A549 (cell line): ENCODE measurements around the gene PTRH1. TPM values are rescaled to one million over a fixed set of nuclear protein-coding genes. Genes with fewer than 3 reads are reported as not detected.

Experiments used
- ATAC-seq, 2 experiments: fragments of 200-7000 bp in 1 of 2; fragments of >200 bp in 1 of 2; cut with Nextera tagmentation in 1 of 2; cut with Tn5 transposase in 1 of 2; 3 replicates each; pipeline versions ENCODE4 v1.8.0 to v1.9.1; 2018 to 2020; ENCODE audit warnings: mild to moderate bottlenecking in 1 of 2, moderate library complexity in 1 of 2
- CTCF ChIA-PET: fragments of 300-600 bp; sonication (Branson Sonifier 250); formaldehyde crosslinking; extraction: SDS; loops from one replicate; lab custom pipeline; 2021; ENCODE audit warnings: antibody characterized with exemption, inconsistent platforms; lab: Yijun Ruan, JAX
- POLR2A ChIA-PET: fragments of 350-600 bp; formaldehyde crosslinking; extraction: SDS; loops from one replicate; lab custom pipeline; 2021; ENCODE audit warnings: antibody characterized with exemption, inconsistent platforms; lab: Yijun Ruan, JAX
- DNase-seq, 2 experiments: peaks; one replicate each; pipeline versions ENCODE4 v3.0.0 to v3.0.0-alpha.2; 2011 to 2016; ENCODE audit warnings: low read depth in 1 of 2, low spot score in 1 of 2
- FAIRE-seq: peaks from 2 replicates; lab custom pipeline; 2011; peaks lifted over from hg19 to GRCh38; lab: Jason Lieb, UNC
- H3K27ac ChIP-seq, 2 experiments: fragments of >200 bp; sonication (Bioruptor Twin); formaldehyde crosslinking; 3 replicates each; pipeline ENCODE4 v1.5.1; 2016 to 2017
- H3K4me1 ChIP-seq: fragments of >200 bp; sonication (Bioruptor Twin); formaldehyde crosslinking; 3 replicates; pipeline ENCODE4 v1.6.1; 2016
- H3K4me2 ChIP-seq: fragments of >200 bp; sonication (Bioruptor Twin); formaldehyde crosslinking; 3 replicates; pipeline ENCODE4 v1.6.1; 2016
- H3K4me3 ChIP-seq: fragments of >200 bp; sonication (Bioruptor Twin); formaldehyde crosslinking; 3 replicates; pipeline ENCODE4 v1.5.1; 2016
- H3K9me3 ChIP-seq: fragments of >200 bp; sonication (Bioruptor Twin); formaldehyde crosslinking; 3 replicates; pipeline ENCODE4 v1.6.1; 2016
- BHLHE40 ChIP-seq: IDR thresholded peaks from 2 replicates; pipeline ENCODE4 v1.6.1; 2012; ENCODE audit warnings: low read depth, low read length, inconsistent platforms
- CBX8 ChIP-seq: fragments of 200-600 bp; sonication (generic); IDR thresholded peaks from 2 replicates; pipeline ENCODE4 v1.6.1; 2016
- EHMT2 ChIP-seq: fragments of 200-600 bp; sonication (generic); IDR thresholded peaks from 2 replicates; pipeline ENCODE4 v1.6.1; 2016; ENCODE audit warnings: antibody characterized with exemption, low read depth, mild to moderate bottlenecking, moderate library complexity
- ELK1 ChIP-seq: fragments of 150-350 bp; IDR thresholded peaks from 2 replicates; pipeline ENCODE4 v1.6.1; 2014; ENCODE audit warnings: low read depth, mild to moderate bottlenecking, low read length
- FOSB ChIP-seq: fragments of 250-450 bp; sonication (Bioruptor Pico); IDR thresholded peaks from 2 replicates; pipeline ENCODE4 v1.5.0; 2020; ENCODE audit warnings: mild to moderate bottlenecking, moderate library complexity
- FOSL2 ChIP-seq, 2 experiments: fragments of 450-650 bp in 1 of 2; fragments of >200 bp in 1 of 2; sonication (Bioruptor Twin) in 1 of 2; formaldehyde crosslinking; IDR thresholded peaks; 2 replicates each; pipeline versions ENCODE4 v1.5.0 to v1.6.1; 2016 to 2020; ENCODE audit warnings: mild to moderate bottlenecking in 1 of 2, moderate library complexity in 1 of 2
- FOXS1 ChIP-seq: fragments of 250-450 bp; sonication (Bioruptor Pico); IDR thresholded peaks from 2 replicates; pipeline ENCODE4 v1.5.0; 2020; ENCODE audit warnings: mild to moderate bottlenecking, moderate library complexity
- GATA3 ChIP-seq: IDR thresholded peaks from 2 replicates; pipeline ENCODE4 v1.6.1; 2012; ENCODE audit warnings: borderline replicate concordance
- HOXB5 ChIP-seq: fragments of 250-450 bp; sonication (Bioruptor Pico); IDR thresholded peaks from 2 replicates; pipeline ENCODE4 v1.5.0; 2020; ENCODE audit warnings: mild to moderate bottlenecking, moderate library complexity
- JUN ChIP-seq, 2 experiments: fragments of >200 bp; sonication (Bioruptor Twin); formaldehyde crosslinking; IDR thresholded peaks; 2 replicates in 1 of 2; 3 replicates in 1 of 2; pipeline ENCODE4 v1.6.1; 2016 to 2017
- KDM1A ChIP-seq: fragments of 200-600 bp; sonication (generic); IDR thresholded peaks from 2 replicates; pipeline ENCODE4 v1.6.1; 2016; ENCODE audit warnings: low read depth, mild to moderate bottlenecking
- NFE2L2 ChIP-seq: fragments of 150-350 bp; conservative IDR thresholded peaks from 2 replicates; pipeline ENCODE4 v1.6.1; 2014; ENCODE audit warnings: low read length
- POLR2A ChIP-seq: IDR thresholded peaks from 2 replicates; pipeline ENCODE4 v1.6.1; 2012; ENCODE audit warnings: mild to moderate bottlenecking, low read length
- RARB ChIP-seq: fragments of 250-450 bp; sonication (Bioruptor Pico); IDR thresholded peaks from 2 replicates; pipeline ENCODE4 v1.8.0; 2021; ENCODE audit warnings: mild to moderate bottlenecking, moderate library complexity
- SMC3 ChIP-seq: fragments of >200 bp; sonication (Bioruptor Twin); formaldehyde crosslinking; IDR thresholded peaks from 3 replicates; pipeline ENCODE4 v1.6.1; 2018; ENCODE audit warnings: inconsistent platforms
- TP53 ChIP-seq: fragments of 250-450 bp; sonication (Bioruptor Pico); IDR thresholded peaks from 2 replicates; pipeline ENCODE4 v1.5.0; 2021; ENCODE audit warnings: mild to moderate bottlenecking, moderate library complexity
- ZC3H11A ChIP-seq: fragments of 450-650 bp; IDR thresholded peaks from 2 replicates; pipeline ENCODE4 v1.6.1; 2014; ENCODE audit warnings: antibody characterized with exemption, mild to moderate bottlenecking
- ZFP36 ChIP-seq: fragments of 450-650 bp; IDR thresholded peaks from 2 replicates; pipeline ENCODE4 v1.6.1; 2014; ENCODE audit warnings: borderline replicate concordance; ENCODE audit not compliant: partially characterized antibody
- ZSCAN20 ChIP-seq: fragments of 250-450 bp; sonication (Bioruptor Pico); IDR thresholded peaks from 2 replicates; pipeline ENCODE4 v1.8.0; 2022; ENCODE audit warnings: mild to moderate bottlenecking, moderate library complexity
- WGBS: methylation state at CpG from one replicate; pipeline ENCODE4 v1.1.6; 2017; ENCODE audit errors: missing lambda C conversion rate; 5-methylcytosine and 5-hydroxymethylcytosine counted together
- polyA plus RNA-seq, 4 experiments: library from polyadenylated mRNA; depleted of rRNA in 3 of 4; stranded (reverse); fragments of >200 nt; fragmentation: RNase III in 1 of 4; extraction: RNeasy Plus Mini Kit Qiagen cat#74134 plus additional on column Dnase treatment in 1 of 4; gene quantifications; 2 replicates in 3 of 4; 3 replicates in 1 of 4; pipeline ENCODE4 v1.2.3, GENCODE V29; 2011 to 2017
- TF ChIP-seq, protein P1 (sequence below): IDR thresholded peaks from 2 replicates; pipeline ENCODE4 v1.6.1; 2012

Gene PTRH1
- polyA plus RNA-seq, 2 of the 4 experiments (the other 2 are of a cell fraction), result 5.1 to 11.4 TPM

GRCh38 chr9:127667127-127667844 is 48.2 kb downstream of the PTRH1 start:
- 75% methylated on average over 3 of the region's 3 CpGs for WGBS
- Histone ChIP-seq H3K27ac (no peak overlapping the region), H3K4me2 (no peak overlapping the region), H3K9me3 (no peaks in the 10 kb centered on the region), H3K4me3 (no peak overlapping the region), H3K4me1 (no peaks in the 10 kb centered on the region)
- no peak for ATAC-seq
- no peak for DNase-seq
- FAIRE-seq, result no peak
- TF ChIP-seq SMC3, result no peak
- no peak for TF ChIP-seq FOSB
- TF ChIP-seq BHLHE40, result no peak
- TF ChIP-seq ZC3H11A, result no peak
- TF ChIP-seq ELK1, result no peak
- TF ChIP-seq EHMT2, result no peak
- no peak for TF ChIP-seq GATA3
- ChIA-PET CTCF (interaction anchor here (1.0 to 1.8 kb wide), 5 partner anchors 13 to 203 kb away, joined by 3 to 6 read pairs (median 3); partner anchors contain the start of gene TOR2A), POLR2A (interaction anchor here (0.5 kb wide), 1 partner anchor 36 kb away, joined by 3 read pairs; no protein-coding TSS in a partner anchor)

DNA sequence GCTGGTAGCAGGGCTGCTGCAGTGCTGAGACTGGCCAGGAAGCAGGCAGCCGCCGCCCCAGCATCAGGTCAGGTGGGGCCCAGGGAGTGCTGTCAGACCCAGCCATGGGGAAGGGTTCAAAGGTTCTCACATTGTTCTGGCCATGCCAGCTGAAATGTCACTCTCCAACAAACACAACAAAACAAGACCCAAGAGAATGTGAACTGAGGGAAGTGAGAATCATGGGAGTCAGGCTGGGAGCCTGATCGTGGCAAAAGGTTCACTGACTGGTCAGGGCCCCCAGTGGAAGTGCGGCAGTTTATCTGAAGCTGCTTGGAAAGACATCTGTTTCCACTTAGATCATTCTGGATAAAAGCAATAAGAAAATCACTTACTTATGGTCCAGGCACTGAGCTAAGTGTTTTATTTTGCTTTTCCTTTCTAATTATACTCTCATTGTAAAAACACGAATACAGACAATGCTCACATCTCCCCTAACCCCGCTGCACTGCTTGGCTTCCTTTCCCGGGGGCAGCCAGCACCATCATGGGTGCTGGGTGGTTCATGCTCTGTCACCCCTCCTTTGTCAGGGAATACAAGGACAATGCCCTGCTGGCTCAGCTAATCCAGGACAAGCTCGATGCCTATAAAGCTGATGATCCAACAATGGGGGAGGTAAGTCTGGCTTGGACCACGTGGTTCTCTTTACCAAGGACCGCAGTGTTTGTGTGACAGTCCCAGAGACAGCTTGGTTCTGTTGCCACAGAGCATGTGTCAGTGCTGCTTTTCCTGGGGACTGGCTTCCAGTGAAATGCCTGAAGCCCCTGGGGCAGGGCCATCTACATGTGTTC is 50.6 kb downstream of the PTRH1 start:
- Histone ChIP-seq H3K27ac (no peak overlapping the region), H3K4me1 (no peaks in the 10 kb centered on the region), H3K4me3 (no peak overlapping the region), H3K9me3 (no peaks in the 10 kb centered on the region), H3K4me2 (no peak overlapping the region)
- no peak for DNase-seq
- ChIA-PET CTCF (interaction anchor here (0.6 to 1.7 kb wide), 6 partner anchors 20 to 224 kb away, joined by 3 to 4 read pairs (median 3); partner anchors contain the start of gene TOR2A), POLR2A (no interaction called here)
- TF ChIP-seq KDM1A (no peak), FOSL2 (IDR thresholded peaks at IDR 0.05) (no peak), FOSL2 (CRISPR knock-in tag; IDR thresholded peaks at IDR 0.05) (no peak), CBX8 (no peak), ZSCAN20 (no peak), RARB (no peak)
- ATAC-seq, result no peak
- 86% methylated on average over 9 of the region's 10 CpGs for WGBS
- no peak for FAIRE-seq

DNA sequence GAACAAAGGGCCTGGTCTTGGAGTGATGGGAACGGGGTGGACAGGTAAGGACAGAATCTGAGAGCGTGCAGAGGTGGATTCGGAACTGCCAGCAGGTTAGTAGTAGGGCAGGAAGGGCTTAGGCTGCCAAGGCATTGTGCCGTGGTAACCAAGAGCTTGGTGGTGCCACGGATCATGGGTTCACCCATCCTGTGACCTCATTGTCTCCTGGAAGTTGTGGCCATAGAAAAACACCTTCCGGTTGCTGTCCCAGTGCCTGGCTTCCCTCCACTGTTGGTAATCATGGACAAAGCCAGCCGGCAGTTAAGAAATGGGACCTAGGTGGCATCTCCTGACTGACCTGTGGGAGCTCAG is 51.2 kb downstream of the PTRH1 start:
- Histone ChIP-seq H3K4me2 (no peak overlapping the region), H3K4me1 (no peaks in the 10 kb centered on the region), H3K4me3 (no peak overlapping the region), H3K9me3 (no peaks in the 10 kb centered on the region), H3K27ac (no peak overlapping the region)
- no peak for FAIRE-seq
- POLR2A ChIA-PET, result no interaction called here
- no peak for ATAC-seq
- TF ChIP-seq HOXB5 (CRISPR knock-in tag), result no peak
- TF ChIP-seq FOXS1 (CRISPR knock-in tag), result no peak
- TF ChIP-seq TP53 (CRISPR knock-in tag), result no peak
- TF ChIP-seq JUN (IDR thresholded peaks at IDR 0.05), result no peak
- no peak for TF ChIP-seq POLR2A
- TF ChIP-seq FOSL2 (IDR thresholded peaks at IDR 0.05), result no peak
- no peak for TF ChIP-seq FOSL2 (CRISPR knock-in tag; IDR thresholded peaks at IDR 0.05)
- no peak for TF ChIP-seq NFE2L2
- TF ChIP-seq, protein P1, sequence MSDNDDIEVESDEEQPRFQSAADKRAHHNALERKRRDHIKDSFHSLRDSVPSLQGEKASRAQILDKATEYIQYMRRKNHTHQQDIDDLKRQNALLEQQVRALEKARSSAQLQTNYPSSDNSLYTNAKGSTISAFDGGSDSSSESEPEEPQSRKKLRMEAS, result no peak
- TF ChIP-seq ZFP36, result no peak
- no peak for DNase-seq
- 90% methylated on average over 6 of the region's 7 CpGs for WGBS
- CTCF ChIA-PET, result interaction anchor here (0.9 to 1.7 kb wide), 4 partner anchors 19 to 224 kb away, joined by 3 to 4 read pairs (median 3); partner anchors contain the start of gene TOR2A

Other genes with a start within 250 kb of the PTRH1 start
- 13.3 and 20.4 TPM in 2 replicates for gene STXBP1, start 103.4 kb downstream of the PTRH1 start, polyA plus RNA-seq (2011; rRNA removed)
- gene STXBP1, start 103.4 kb downstream of the PTRH1 start, polyA plus RNA-seq (2017; fragmentation: RNase III; extraction: RNeasy Plus Mini Kit Qiagen cat#74134 plus additional on column Dnase treatment), result 16.1 to 22.6 TPM (median 19.8 TPM) in 3 replicates
- gene CFAP157, start 8.7 kb downstream of the PTRH1 start, polyA plus RNA-seq (2011; rRNA removed), result 0.04 TPM in 1 of 2 replicates, not detected in the other
- gene CFAP157, start 8.7 kb downstream of the PTRH1 start, polyA plus RNA-seq (2017; fragmentation: RNase III; extraction: RNeasy Plus Mini Kit Qiagen cat#74134 plus additional on column Dnase treatment), result 0.04 TPM in 1 of 3 replicates, not detected in the others
- gene TTC16, start 416 bp upstream of the PTRH1 start, polyA plus RNA-seq (2011; rRNA removed), result 0.03 TPM in 1 of 2 replicates, not detected in the other
- gene TTC16, start 416 bp upstream of the PTRH1 start, polyA plus RNA-seq (2017; fragmentation: RNase III; extraction: RNeasy Plus Mini Kit Qiagen cat#74134 plus additional on column Dnase treatment), result not detected in 3 replicates
- 4.9 and 5.5 TPM in 2 replicates for gene TOR2A, start 19.6 kb upstream of the PTRH1 start, polyA plus RNA-seq (2011; rRNA removed)
- 9.4 to 9.6 TPM (median 9.5 TPM) in 3 replicates for gene TOR2A, start 19.6 kb upstream of the PTRH1 start, polyA plus RNA-seq (2017; fragmentation: RNase III; extraction: RNeasy Plus Mini Kit Qiagen cat#74134 plus additional on column Dnase treatment)
- gene SH2D3C, start 63.0 kb upstream of the PTRH1 start, polyA plus RNA-seq (2011; rRNA removed), result 0.06 and 0.11 TPM in 2 replicates
- 0.04 to 0.08 TPM (median 0.06 TPM) in 3 replicates for gene SH2D3C, start 63.0 kb upstream of the PTRH1 start, polyA plus RNA-seq (2017; fragmentation: RNase III; extraction: RNeasy Plus Mini Kit Qiagen cat#74134 plus additional on column Dnase treatment)
- gene CDK9, start 70.4 kb upstream of the PTRH1 start, polyA plus RNA-seq (2011; rRNA removed), result 45.7 and 46.7 TPM in 2 replicates
- gene CDK9, start 70.4 kb upstream of the PTRH1 start, polyA plus RNA-seq (2017; fragmentation: RNase III; extraction: RNeasy Plus Mini Kit Qiagen cat#74134 plus additional on column Dnase treatment), result 35.3 to 46.2 TPM (median 43.8 TPM) in 3 replicates
- gene FPGS, start 87.2 kb upstream of the PTRH1 start, polyA plus RNA-seq (2011; rRNA removed), result 28.8 and 33.4 TPM in 2 replicates
- gene FPGS, start 87.2 kb upstream of the PTRH1 start, polyA plus RNA-seq (2017; fragmentation: RNase III; extraction: RNeasy Plus Mini Kit Qiagen cat#74134 plus additional on column Dnase treatment), result 48.5 to 54.3 TPM (median 48.5 TPM) in 3 replicates
- gene ENG, start 139.0 kb upstream of the PTRH1 start, polyA plus RNA-seq (2011; rRNA removed), result not detected in 2 replicates
- 0.03 to 0.15 TPM (median 0.08 TPM) in 3 replicates for gene ENG, start 139.0 kb upstream of the PTRH1 start, polyA plus RNA-seq (2017; fragmentation: RNase III; extraction: RNeasy Plus Mini Kit Qiagen cat#74134 plus additional on column Dnase treatment)
- 30.0 and 33.6 TPM in 2 replicates for gene AK1, start 162.0 kb upstream of the PTRH1 start, polyA plus RNA-seq (2011; rRNA removed)
- gene AK1, start 162.0 kb upstream of the PTRH1 start, polyA plus RNA-seq (2017; fragmentation: RNase III; extraction: RNeasy Plus Mini Kit Qiagen cat#74134 plus additional on column Dnase treatment), result 31.9 to 38.2 TPM (median 31.9 TPM) in 3 replicates
- gene ST6GALNAC6, start 183.9 kb upstream of the PTRH1 start, polyA plus RNA-seq (2011; rRNA removed), result 8.2 and 14.7 TPM in 2 replicates
- 15.8 to 25.2 TPM (median 22.0 TPM) in 3 replicates for gene ST6GALNAC6, start 183.9 kb upstream of the PTRH1 start, polyA plus RNA-seq (2017; fragmentation: RNase III; extraction: RNeasy Plus Mini Kit Qiagen cat#74134 plus additional on column Dnase treatment)
- gene ST6GALNAC4, start 201.4 kb upstream of the PTRH1 start, polyA plus RNA-seq (2011; rRNA removed), result 11.0 and 12.5 TPM in 2 replicates
- gene ST6GALNAC4, start 201.4 kb upstream of the PTRH1 start, polyA plus RNA-seq (2017; fragmentation: RNase III; extraction: RNeasy Plus Mini Kit Qiagen cat#74134 plus additional on column Dnase treatment), result 18.1 to 25.4 TPM (median 24.8 TPM) in 3 replicates
- 1.8 and 2.4 TPM in 2 replicates for gene PIP5KL1, start 215.1 kb upstream of the PTRH1 start, polyA plus RNA-seq (2011; rRNA removed)
- 2.0 to 3.7 TPM (median 2.5 TPM) in 3 replicates for gene PIP5KL1, start 215.1 kb upstream of the PTRH1 start, polyA plus RNA-seq (2017; fragmentation: RNase III; extraction: RNeasy Plus Mini Kit Qiagen cat#74134 plus additional on column Dnase treatment)
- gene DPM2, start 222.2 kb upstream of the PTRH1 start, polyA plus RNA-seq (2011; rRNA removed), result 41.9 and 48.8 TPM in 2 replicates
- gene DPM2, start 222.2 kb upstream of the PTRH1 start, polyA plus RNA-seq (2017; fragmentation: RNase III; extraction: RNeasy Plus Mini Kit Qiagen cat#74134 plus additional on column Dnase treatment), result 45.9 to 50.1 TPM (median 46.3 TPM) in 3 replicates